Left ventricle myocardium inferior (tissue), 1 donor: ENCODE data around the gene LRRC51. TPM values are rescaled to one million over a fixed set of nuclear protein-coding genes. Genes with fewer than 3 reads are reported as not detected.

Experiments used
- DNase-seq: peaks from one replicate; pipeline ENCODE4 v3.0.0-alpha.2; 2020
- H3K27ac ChIP-seq: fragments of 200-600 bp; replicated peaks from 2 replicates; pipeline ENCODE4 v1.8.0; 2021
- H3K27me3 ChIP-seq: fragments of 200-600 bp; 2 replicates; pipeline ENCODE4 v1.8.0; 2021; ENCODE audit warnings: low read depth
- H3K36me3 ChIP-seq: fragments of 200-600 bp; 2 replicates; pipeline ENCODE4 v1.8.0; 2021
- H3K4me1 ChIP-seq: fragments of 200-600 bp; 2 replicates; pipeline ENCODE4 v1.8.0; 2021
- H3K4me3 ChIP-seq: fragments of 200-600 bp; 2 replicates; pipeline ENCODE4 v1.8.0; 2021; ENCODE audit warnings: mild to moderate bottlenecking, moderate library complexity
- H3K9me3 ChIP-seq: fragments of 200-600 bp; replicated peaks from 2 replicates; pipeline ENCODE4 v1.8.0; 2021
- CTCF ChIP-seq: fragments of 200-600 bp; IDR thresholded peaks from 2 replicates; pipeline ENCODE4 v1.8.0; 2021; ENCODE audit warnings: antibody characterized with exemption, mild to moderate bottlenecking, borderline replicate concordance
- intact Hi-C: fragments of 100-400 bp; cut with micrococcal nuclease; formaldehyde crosslinking; loops from one replicate; pipeline ENCODE4 v1.11.0; 2022
- total RNA-seq: library from RNA; stranded (reverse); fragmentation: NEBNext Ultra II Directional; extraction: Animal tissue kit (Norgen Biotek cat#: 25700); gene quantifications from one replicate; pipeline ENCODE4 v1.2.1, GENCODE V29; 2021
- donor health status: DM: no; HTN: yes; CAD: no; lungs with severe emphysema.

LRRC51 gene
- total RNA-seq, 1 donor from 2014 or later: 3.5 TPM

GRCh38 chr11:72072348-72072747 lies 8.3 kb upstream of the LRRC51 start:
- TF ChIP-seq CTCF: no peak

GRCh38 chr11:72075109-72075508 lies 5.5 kb upstream of the LRRC51 start:
- H3K27me3 ChIP-seq: no peaks in the 10 kb centered on the region
- no peak for DNase-seq
- no peak overlapping the region for H3K27ac ChIP-seq
- no peak for TF ChIP-seq CTCF
- intact Hi-C loops: no loop called here
- no peaks in the 10 kb centered on the region for H3K9me3 ChIP-seq
- H3K4me1 ChIP-seq: peaks cover 32% of the 10 kb centered on the region
- H3K4me3 ChIP-seq: no peak overlapping the region
- H3K36me3 ChIP-seq: peaks cover 7% of the 10 kb centered on the region

More at GRCh38 chr11:72072348-72072747, 8.3 kb upstream of the LRRC51 start:
- no peak for DNase-seq
- no peak overlapping the region for H3K27ac ChIP-seq
- peaks cover 7% of the 10 kb centered on the region for H3K36me3 ChIP-seq
- H3K27me3 ChIP-seq: no peaks in the 10 kb centered on the region
- intact Hi-C loops: no loop called here
- H3K4me1 ChIP-seq: peaks cover 44% of the 10 kb centered on the region
- H3K4me3 ChIP-seq: no peak overlapping the region
- no peaks in the 10 kb centered on the region for H3K9me3 ChIP-seq

DNA sequence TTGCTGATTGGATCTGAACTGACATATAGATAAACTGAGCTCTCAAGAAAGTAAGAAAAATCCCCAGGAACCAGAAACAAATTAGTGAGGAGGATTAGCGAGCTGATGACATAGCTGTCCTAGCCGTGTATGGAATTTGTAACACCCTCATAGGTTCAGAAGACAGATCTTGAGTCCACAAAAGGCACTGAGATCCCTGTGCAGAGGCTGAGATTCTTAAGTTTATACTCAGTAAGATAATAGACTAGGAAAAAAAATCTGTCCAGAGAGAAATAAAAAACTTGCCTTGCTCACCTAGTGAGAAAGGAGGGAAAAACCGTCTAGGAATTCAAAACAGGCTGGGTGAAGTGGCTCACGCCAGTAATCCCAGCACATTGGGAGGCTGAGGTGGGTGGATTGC lies 4.9 kb upstream of the LRRC51 start:
- intact Hi-C loops: no loop called here
- no peak for TF ChIP-seq CTCF
- Histone ChIP-seq H3K27ac (no peak overlapping the region), H3K9me3 (no peaks in the 10 kb centered on the region), H3K4me1 (peaks cover 25% of the 10 kb centered on the region), H3K36me3 (peaks cover 7% of the 10 kb centered on the region), H3K4me3 (no peak overlapping the region), H3K27me3 (no peaks in the 10 kb centered on the region)
- DNase-seq: no peak

DNA sequence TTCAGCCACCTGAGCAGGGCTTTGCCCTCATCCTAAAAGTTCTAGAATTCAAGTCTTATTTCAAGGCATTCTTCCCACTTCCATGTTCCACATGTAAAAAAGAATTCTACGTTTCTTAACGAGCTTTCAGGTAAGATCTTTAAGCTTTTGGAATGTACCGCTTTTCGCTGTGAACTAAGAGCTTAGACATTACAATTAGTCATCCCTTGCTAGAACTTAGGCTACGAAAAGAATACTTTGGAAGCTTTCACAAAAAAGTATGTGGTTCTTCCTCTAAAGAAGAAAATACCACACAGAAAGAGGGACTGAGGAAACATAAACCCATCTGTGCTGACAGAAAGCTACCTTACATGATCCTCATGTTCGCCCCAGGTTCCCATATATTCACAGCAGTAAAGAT lies 2.2 kb upstream of the LRRC51 start:
- Histone ChIP-seq H3K9me3 (no peaks in the 10 kb centered on the region), H3K27ac (no peak overlapping the region), H3K4me3 (no peak overlapping the region), H3K36me3 (peaks cover 7% of the 10 kb centered on the region), H3K27me3 (no peaks in the 10 kb centered on the region), H3K4me1 (peaks cover 22% of the 10 kb centered on the region)
- no peak for DNase-seq
- TF ChIP-seq CTCF: no peak
- intact Hi-C loops: no loop called here

GRCh38 chr11:72079819-72080325 lies 778 bp upstream of the LRRC51 start:
- H3K27ac ChIP-seq: peak overlapping the region; percentile 87
- peaks cover 7% of the 10 kb centered on the region for H3K36me3 ChIP-seq
- no peaks in the 10 kb centered on the region for H3K9me3 ChIP-seq
- H3K4me3 ChIP-seq: peak overlapping the region; percentile 79
- intact Hi-C loops: no loop called here
- peaks cover 22% of the 10 kb centered on the region for H3K4me1 ChIP-seq
- TF ChIP-seq CTCF: no peak
- H3K27me3 ChIP-seq: no peaks in the 10 kb centered on the region
- DNase-seq: no peak
